ENCODE measurements around the gene SYNE1. TPM values are rescaled to one million over a fixed set of nuclear protein-coding genes. Genes with fewer than 3 reads are reported as not detected.

SYNE1 gene
- total RNA-seq, 3 donors from 2014 or later: 16.8 to 78.6 (median 22.3) TPM

- no peaks in the 10 kb centered on the region for H3K9me3 ChIP-seq
- no peak for ATAC-seq
- intact Hi-C loops (cut with DNase I, micrococcal nuclease): no loop called here
- TF ChIP-seq CTCF (IDR thresholded peaks at IDR 0.05): no peak
- no peak overlapping the region for H3K4me3 ChIP-seq
- H3K4me1 ChIP-seq (ENCODE audit: low read depth): no peaks in the 10 kb centered on the region
- DNase-seq: no peak
- no peaks in the 10 kb centered on the region for H3K36me3 ChIP-seq (ENCODE audit: low read depth)
Observed at GRCh38 chr6:152474354-152474753, 162.8 kb downstream of the SYNE1 start.

- Histone ChIP-seq H3K4me3 (no peak overlapping the region), H3K9me3 (no peaks in the 10 kb centered on the region), H3K4me1 (ENCODE audit: low read depth) (no peaks in the 10 kb centered on the region), H3K36me3 (ENCODE audit: low read depth) (no peaks in the 10 kb centered on the region)
- no peak for DNase-seq
- intact Hi-C loops (cut with DNase I, micrococcal nuclease): no loop called here
- ATAC-seq: no peak
- TF ChIP-seq CTCF (IDR thresholded peaks at IDR 0.05): no peak
Observed at GRCh38 chr6:152472325-152472724, 164.8 kb downstream of the SYNE1 start.

GRCh38 chr6:152471456-152472265 is 165.5 kb downstream of the SYNE1 start:
- intact Hi-C loops (cut with DNase I, micrococcal nuclease): no loop called here
- Histone ChIP-seq H3K36me3 (ENCODE audit: low read depth) (no peaks in the 10 kb centered on the region), H3K4me1 (ENCODE audit: low read depth) (no peaks in the 10 kb centered on the region), H3K9me3 (no peaks in the 10 kb centered on the region), H3K4me3 (no peak overlapping the region)
- TF ChIP-seq CTCF (IDR thresholded peaks at IDR 0.05): no peak
- DNase-seq (no peak), ATAC-seq (no peak)

- no peak overlapping the region for H3K4me3 ChIP-seq
- DNase-seq (no peak), ATAC-seq (no peak)
- no peaks in the 10 kb centered on the region for H3K4me1 ChIP-seq (ENCODE audit: low read depth)
- H3K36me3 ChIP-seq (ENCODE audit: low read depth): no peaks in the 10 kb centered on the region
- intact Hi-C loops (cut with DNase I, micrococcal nuclease): no loop called here
- H3K9me3 ChIP-seq: no peaks in the 10 kb centered on the region
- no peak for TF ChIP-seq CTCF (IDR thresholded peaks at IDR 0.05)
Observed at GRCh38 chr6:152463164-152463563, 174.0 kb downstream of the SYNE1 start.

GRCh38 chr6:152462716-152463115 is 174.4 kb downstream of the SYNE1 start:
- DNase-seq: no peak
- ATAC-seq: no peak
- Histone ChIP-seq H3K4me3 (no peak overlapping the region), H3K9me3 (no peaks in the 10 kb centered on the region), H3K4me1 (ENCODE audit: low read depth) (no peaks in the 10 kb centered on the region), H3K36me3 (ENCODE audit: low read depth) (no peaks in the 10 kb centered on the region)
- no peak for TF ChIP-seq CTCF (IDR thresholded peaks at IDR 0.05)
- intact Hi-C loops (cut with DNase I, micrococcal nuclease): no loop called here
